ENCODE measurements around the gene CIDEA.

CIDEA gene

GRCh38 chr18:12283666-12284065 is 29.5 kb downstream of the CIDEA start:
- TF ChIP-seq, protein P1, sequence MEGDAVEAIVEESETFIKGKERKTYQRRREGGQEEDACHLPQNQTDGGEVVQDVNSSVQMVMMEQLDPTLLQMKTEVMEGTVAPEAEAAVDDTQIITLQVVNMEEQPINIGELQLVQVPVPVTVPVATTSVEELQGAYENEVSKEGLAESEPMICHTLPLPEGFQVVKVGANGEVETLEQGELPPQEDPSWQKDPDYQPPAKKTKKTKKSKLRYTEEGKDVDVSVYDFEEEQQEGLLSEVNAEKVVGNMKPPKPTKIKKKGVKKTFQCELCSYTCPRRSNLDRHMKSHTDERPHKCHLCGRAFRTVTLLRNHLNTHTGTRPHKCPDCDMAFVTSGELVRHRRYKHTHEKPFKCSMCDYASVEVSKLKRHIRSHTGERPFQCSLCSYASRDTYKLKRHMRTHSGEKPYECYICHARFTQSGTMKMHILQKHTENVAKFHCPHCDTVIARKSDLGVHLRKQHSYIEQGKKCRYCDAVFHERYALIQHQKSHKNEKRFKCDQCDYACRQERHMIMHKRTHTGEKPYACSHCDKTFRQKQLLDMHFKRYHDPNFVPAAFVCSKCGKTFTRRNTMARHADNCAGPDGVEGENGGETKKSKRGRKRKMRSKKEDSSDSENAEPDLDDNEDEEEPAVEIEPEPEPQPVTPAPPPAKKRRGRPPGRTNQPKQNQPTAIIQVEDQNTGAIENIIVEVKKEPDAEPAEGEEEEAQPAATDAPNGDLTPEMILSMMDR (IDR thresholded peaks at IDR 0.05) = no peak

- TF ChIP-seq, protein P1 (IDR thresholded peaks at IDR 0.05) = no peak
These were observed 33.0 kb downstream of the CIDEA start for GRCh38 chr18:12287131-12287681.

- TF ChIP-seq, protein P1 (IDR thresholded peaks at IDR 0.05) = no peak
These were observed 33.7 kb downstream of the CIDEA start for GRCh38 chr18:12287684-12288402.

GRCh38 chr18:12288403-12288755 is 34.2 kb downstream of the CIDEA start:
- TF ChIP-seq, protein P1 (IDR thresholded peaks at IDR 0.05) = no peak

- TF ChIP-seq, protein P1 (IDR thresholded peaks at IDR 0.05) = no peak
These were observed 35.9 kb downstream of the CIDEA start for GRCh38 chr18:12290086-12290485.

DNA sequence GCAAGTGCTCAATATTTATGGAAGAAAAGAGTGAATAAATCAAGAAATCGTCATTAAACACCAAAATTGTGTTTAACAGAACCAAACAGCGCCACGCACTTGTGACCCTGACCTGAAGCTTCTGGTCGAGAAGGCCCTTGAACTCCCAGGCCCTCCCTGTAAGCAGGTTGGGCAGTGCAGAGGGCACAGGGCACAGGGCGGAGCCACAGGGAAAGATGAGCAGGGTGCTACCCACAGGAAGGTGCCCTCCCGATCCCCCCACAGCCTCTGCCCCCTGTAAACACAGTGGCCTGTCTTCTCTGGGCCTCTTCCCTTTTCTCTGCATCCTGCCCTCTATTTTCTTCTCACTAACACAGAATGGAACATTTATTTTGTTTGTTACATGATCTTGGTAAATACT is 37.0 kb downstream of the CIDEA start:
- TF ChIP-seq, protein P1 (IDR thresholded peaks at IDR 0.05) = no peak

GRCh38 chr18:12291690-12292089 is 37.5 kb downstream of the CIDEA start:
- TF ChIP-seq, protein P1 (IDR thresholded peaks at IDR 0.05) = no peak
